ENCODE measurements around the gene HNRNPK. TPM values are rescaled to one million over a fixed set of nuclear protein-coding genes. Genes with fewer than 3 reads are reported as not detected.

Gene HNRNPK
- total RNA-seq, 1 experiment from 2014 or later: 723 TPM

GRCh38 chr9:83979812-83980394 is at the start of gene HNRNPK (continued):
- TF ChIP-seq ARID4B (CRISPR knock-in tag; IDR thresholded peaks at IDR 0.05; ENCODE audit: borderline replicate concordance): no peak
- TF ChIP-seq TEAD4 (CRISPR knock-in tag; IDR thresholded peaks at IDR 0.05): peak; percentile 71; the same call in 1 of the 2 replicates
- 0 out of 2 replicates have a peak, but pooled peaks have one; percentile 22 for TF ChIP-seq NR3C1 (CRISPR knock-in tag; conservative IDR thresholded peaks at IDR 0.05; ENCODE audit: low read depth)
- TF ChIP-seq USF2 (CRISPR knock-in tag; IDR thresholded peaks at IDR 0.05): no peak; the same call in 1 of the 2 replicates
- TF ChIP-seq FOXP1 (CRISPR knock-in tag; IDR thresholded peaks at IDR 0.05; ENCODE audit: borderline replicate concordance): no peak
- no peak for TF ChIP-seq CTCF (IDR thresholded peaks at IDR 0.05)
- no peak; the same call in 1 of the 2 replicates for TF ChIP-seq GABPB1 (CRISPR knock-in tag; IDR thresholded peaks at IDR 0.05)
- no peak for TF ChIP-seq JAZF1 (CRISPR knock-in tag; IDR thresholded peaks at IDR 0.05)
- peak; percentile 48 for TF ChIP-seq MYBL2 (CRISPR knock-in tag; IDR thresholded peaks at IDR 0.05)
- TF ChIP-seq ETV6 (CRISPR knock-in tag; IDR thresholded peaks at IDR 0.05): no peak
- TF ChIP-seq ZNF512 (CRISPR knock-in tag; IDR thresholded peaks at IDR 0.05; ENCODE audit: borderline replicate concordance): no peak
- TF ChIP-seq ZNF138 (CRISPR knock-in tag; conservative IDR thresholded peaks at IDR 0.05): no peak
- TF ChIP-seq SMAD3 (CRISPR knock-in tag; IDR thresholded peaks at IDR 0.05; ENCODE audit: borderline replicate concordance): 0 out of 2 replicates have a peak, but pooled peaks have one; percentile 31
- no peak for TF ChIP-seq KAT7 (CRISPR knock-in tag; IDR thresholded peaks at IDR 0.05; ENCODE audit: borderline replicate concordance)
- TF ChIP-seq SP1 (CRISPR knock-in tag; conservative IDR thresholded peaks at IDR 0.05): no peak; the same call in 1 of the 2 replicates
- no peak for TF ChIP-seq FOXP4 (CRISPR knock-in tag; IDR thresholded peaks at IDR 0.05)
- no peak for TF ChIP-seq ZNF121 (CRISPR knock-in tag; IDR thresholded peaks at IDR 0.05)
- no peak for TF ChIP-seq ZNF219 (CRISPR knock-in tag; IDR thresholded peaks at IDR 0.05; ENCODE audit: borderline replicate concordance)
- TF ChIP-seq OVOL2 (CRISPR knock-in tag; IDR thresholded peaks at IDR 0.05; ENCODE audit: borderline replicate concordance): no peak
- no peak for TF ChIP-seq RORB (CRISPR knock-in tag; IDR thresholded peaks at IDR 0.05)
- TF ChIP-seq GRHL2 (CRISPR knock-in tag; IDR thresholded peaks at IDR 0.05; ENCODE audit: insufficient replicate concordance, severe bottlenecking): no peak
- no peak for TF ChIP-seq PREB (CRISPR knock-in tag; IDR thresholded peaks at IDR 0.05; ENCODE audit: borderline replicate concordance)
- TF ChIP-seq MXD4 (CRISPR knock-in tag; IDR thresholded peaks at IDR 0.05; ENCODE audit: borderline replicate concordance): no peak
- no peak for TF ChIP-seq NR2C2 (CRISPR knock-in tag; IDR thresholded peaks at IDR 0.05)
- peak; percentile 7 for TF ChIP-seq E2F4 (CRISPR knock-in tag; IDR thresholded peaks at IDR 0.05; ENCODE audit: borderline replicate concordance, low read depth)
- TF ChIP-seq ZNF317 (CRISPR knock-in tag; IDR thresholded peaks at IDR 0.05; ENCODE audit: borderline replicate concordance, low read depth): no peak
- TF ChIP-seq ZNF671 (CRISPR knock-in tag; IDR thresholded peaks at IDR 0.05): peak; percentile 93
